Stimulated activated CD8-positive, alpha-beta memory T cell treated with anti-CD3 and anti-CD28 coated beads, Interleukin-15, amount 100 ng/mL, for 24 hours (primary cell): ENCODE measurements around the gene ENOX2.

Experiments
- DNase-seq: peaks from one replicate; pipeline ENCODE4 v3.0.0-alpha.2; 2020; ENCODE audit warnings: low read depth

Gene ENOX2

GRCh38 chrX:130696542-130696941 lies 206.5 kb downstream of the ENOX2 start:
- no peak for DNase-seq

GRCh38 chrX:130695931-130696330 lies 207.1 kb downstream of the ENOX2 start:
- no peak for DNase-seq

DNA sequence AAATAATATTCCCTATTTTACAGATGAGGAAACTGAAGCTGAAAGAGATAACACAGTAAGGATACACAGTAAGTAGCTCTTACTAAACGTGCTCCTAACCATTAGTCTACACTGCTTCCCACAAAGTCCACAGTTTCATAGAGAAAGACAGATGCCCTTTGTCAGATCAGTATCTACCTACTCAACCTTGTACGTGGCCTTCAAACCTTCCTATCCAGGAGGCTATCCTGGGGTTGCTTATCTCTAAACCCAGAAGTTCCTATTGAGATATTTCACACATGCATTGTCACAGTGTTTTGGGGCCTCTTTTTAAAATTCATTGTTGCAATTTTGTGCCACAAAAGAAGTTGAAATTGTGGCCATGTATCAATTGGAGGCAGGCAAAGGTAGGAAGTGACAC lies 208.0 kb downstream of the ENOX2 start:
- DNase-seq, result no peak

GRCh38 chrX:130691576-130691975 lies 211.4 kb downstream of the ENOX2 start:
- no peak for DNase-seq

- DNase-seq, result no peak
Measured at GRCh38 chrX:130688360-130688759, 214.6 kb downstream of the ENOX2 start.

DNA sequence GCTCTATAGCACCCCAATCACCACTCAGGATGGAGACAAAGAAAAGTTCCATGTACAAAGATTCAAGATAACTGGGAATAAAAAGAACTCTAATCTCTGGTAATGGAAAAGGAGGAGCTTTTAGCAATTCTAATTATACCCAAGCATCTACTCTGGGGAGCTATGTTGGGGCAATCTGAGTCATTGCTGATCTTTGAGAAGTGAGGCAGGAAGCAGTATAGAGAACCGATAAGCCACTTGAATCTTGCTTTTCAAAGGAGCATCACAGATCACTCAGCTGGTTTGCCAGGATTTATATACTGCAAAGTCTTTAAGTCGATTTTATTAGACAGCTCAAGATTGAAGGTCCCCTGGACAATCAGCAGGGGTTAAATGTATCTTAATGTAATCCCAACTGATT lies 220.0 kb downstream of the ENOX2 start:
- DNase-seq, result no peak

- no peak for DNase-seq
Measured at GRCh38 chrX:130680164-130681035, 222.6 kb downstream of the ENOX2 start.

- no peak for DNase-seq
Measured at GRCh38 chrX:130676861-130677260, 226.1 kb downstream of the ENOX2 start.

- no peak for DNase-seq
Measured at GRCh38 chrX:130672214-130672613, 230.8 kb downstream of the ENOX2 start.

DNA sequence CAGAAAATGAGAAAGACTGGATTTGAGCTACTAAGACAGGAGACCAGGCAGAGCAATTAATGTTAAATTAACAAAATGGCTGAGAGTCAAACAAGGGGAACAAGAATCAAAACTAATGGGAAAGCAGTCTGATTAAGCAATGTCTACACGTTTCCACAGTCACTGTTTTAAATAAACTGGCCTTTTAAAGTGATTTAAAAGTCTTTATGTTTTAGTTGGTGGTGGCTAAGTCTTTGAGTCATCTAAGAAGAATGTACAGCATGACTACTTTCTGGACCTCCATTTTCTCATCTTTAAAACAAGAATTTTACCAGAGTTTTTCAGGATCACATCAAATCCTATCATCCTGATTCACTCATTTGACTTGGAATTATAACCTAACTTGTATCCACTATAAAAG lies 233.8 kb downstream of the ENOX2 start:
- DNase-seq, result no peak

DNA sequence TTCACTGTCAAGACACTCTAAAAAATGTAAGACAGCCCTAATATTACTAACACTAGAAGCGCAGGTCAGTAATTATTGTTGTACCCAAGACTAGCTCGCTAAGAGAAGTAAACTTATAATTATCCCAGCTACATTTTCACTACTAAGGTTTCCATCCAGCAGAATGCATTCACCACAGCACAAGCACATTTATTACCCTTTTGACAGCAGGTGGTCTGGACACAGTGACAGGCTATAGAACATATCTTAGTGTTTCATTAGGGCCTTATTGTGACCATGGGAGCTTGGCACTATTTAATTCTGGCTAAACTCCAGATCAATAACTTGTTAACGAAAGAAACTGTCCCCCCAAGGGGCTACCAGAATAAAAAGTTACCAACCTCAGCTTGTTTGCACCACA lies 237.7 kb downstream of the ENOX2 start:
- no peak for DNase-seq

DNA sequence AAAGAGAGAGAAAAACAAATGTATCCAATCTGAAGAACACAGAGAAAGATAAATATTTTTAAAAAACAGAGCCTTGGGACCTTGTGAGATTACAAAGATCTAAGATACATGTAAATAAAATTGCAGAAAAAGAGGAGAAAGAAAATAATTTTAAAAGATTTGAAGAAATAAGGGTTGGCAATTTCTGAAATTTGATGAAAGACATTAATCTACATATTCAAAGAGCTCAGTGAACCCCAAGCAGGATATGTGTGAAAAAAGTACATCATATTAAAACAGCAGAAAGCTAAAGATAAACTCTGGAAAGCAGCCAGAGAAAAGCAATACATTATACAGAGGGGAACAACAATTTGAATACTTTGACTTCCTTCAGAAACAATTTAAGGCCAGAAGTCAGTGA lies 244.7 kb downstream of the ENOX2 start:
- no peak for DNase-seq

DNA sequence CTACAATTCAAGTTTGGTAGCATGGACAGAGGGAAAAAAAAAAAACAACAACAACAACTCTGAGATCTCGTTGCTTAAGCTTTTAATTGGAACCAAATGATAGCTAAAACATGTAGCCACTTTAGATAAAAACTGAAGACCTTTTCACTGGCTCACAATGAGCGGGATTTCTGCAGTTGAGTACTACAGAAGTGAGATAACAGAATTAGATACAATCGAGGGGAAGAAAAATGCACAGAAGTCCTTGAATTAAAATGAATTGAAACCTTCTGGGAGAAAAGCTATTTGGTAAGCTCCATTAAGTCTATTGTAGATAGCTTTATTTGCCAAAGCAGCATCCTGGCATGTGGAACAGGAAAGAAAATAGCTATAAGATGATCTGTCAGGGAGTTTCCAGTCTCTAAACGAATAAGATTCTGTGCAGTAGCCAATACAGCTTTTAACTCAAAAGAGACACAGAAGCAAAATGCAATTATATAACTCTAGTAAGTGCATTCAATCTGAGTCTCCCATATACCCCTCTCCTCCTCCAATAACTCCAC lies 248.5 kb downstream of the ENOX2 start:
- no peak for DNase-seq

- no peak for DNase-seq
Measured at GRCh38 chrX:130652824-130653578, 250.0 kb downstream of the ENOX2 start.

- DNase-seq, result no peak
Measured at GRCh38 chrX:130649738-130650137, 253.3 kb downstream of the ENOX2 start.

DNA sequence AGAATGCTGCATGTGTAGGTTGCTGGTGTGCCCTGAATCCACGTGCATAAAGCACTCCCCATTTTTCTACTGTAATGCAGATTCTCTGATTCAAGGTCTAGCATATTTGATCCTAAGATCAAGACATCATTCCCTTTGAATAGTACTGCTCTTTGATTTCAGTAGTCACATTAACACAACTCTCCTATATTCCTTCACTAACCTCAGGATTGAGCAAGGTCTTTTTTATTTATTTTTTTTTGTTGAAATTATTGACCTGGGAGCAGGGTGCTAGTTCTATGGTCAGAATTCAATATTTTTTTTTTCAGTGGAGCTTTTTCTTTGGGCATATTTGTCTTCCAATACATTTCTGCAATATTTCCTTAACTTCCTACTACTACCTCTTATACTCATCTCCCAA lies 255.5 kb downstream of the ENOX2 start:
- DNase-seq, result no peak

- no peak for DNase-seq
Measured at GRCh38 chrX:130645955-130646583, 256.9 kb downstream of the ENOX2 start.

GRCh38 chrX:130637591-130637990 lies 265.4 kb downstream of the ENOX2 start:
- DNase-seq, result no peak

- DNase-seq, result no peak
Measured at GRCh38 chrX:130636277-130636676, 266.7 kb downstream of the ENOX2 start.

DNA sequence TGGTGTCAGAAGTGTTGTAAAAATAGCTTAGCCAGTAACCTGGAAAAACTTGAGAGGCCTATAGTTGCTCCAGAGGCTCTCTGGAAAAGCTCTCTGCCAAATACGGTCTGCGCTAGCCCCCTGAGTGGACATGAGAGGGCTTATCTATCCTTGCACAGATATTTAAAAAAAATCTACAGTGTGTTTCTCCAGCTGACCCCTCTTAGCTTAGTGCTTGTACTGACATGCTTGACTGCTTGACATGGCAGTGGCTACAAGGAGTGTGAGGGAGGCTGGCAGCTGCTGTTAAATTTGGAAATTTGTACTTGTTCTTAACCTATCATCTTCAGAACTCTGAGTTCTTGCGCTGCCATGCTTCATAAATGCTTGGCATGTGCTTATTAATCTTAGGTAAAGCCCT lies 272.0 kb downstream of the ENOX2 start:
- no peak for DNase-seq

GRCh38 chrX:130628516-130628915 lies 274.5 kb downstream of the ENOX2 start:
- no peak for DNase-seq

DNA sequence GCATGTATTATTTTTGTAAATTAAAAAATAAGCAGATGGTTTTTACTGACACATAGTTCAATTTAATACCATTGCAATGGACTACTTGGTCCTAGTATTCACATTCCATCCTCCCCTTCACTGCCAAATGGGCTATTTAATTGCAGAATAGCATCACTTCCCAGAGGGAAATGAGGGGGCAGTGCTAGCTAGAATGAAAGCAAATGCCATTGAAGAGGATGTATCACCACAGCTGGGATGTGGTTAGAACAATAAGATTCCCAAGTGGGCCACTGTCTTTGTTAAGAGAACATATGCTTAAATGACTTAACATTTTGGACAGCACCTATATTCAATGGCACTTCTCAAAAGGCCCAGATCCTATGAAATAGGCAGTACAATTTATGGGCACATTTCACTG lies 276.5 kb downstream of the ENOX2 start:
- no peak for DNase-seq

GRCh38 chrX:130625386-130625785 lies 277.6 kb downstream of the ENOX2 start:
- DNase-seq, result no peak
